ENCODE data around the gene APBB2. TPM values are rescaled to one million over a fixed set of nuclear protein-coding genes. Genes with fewer than 3 reads are reported as not detected.

Gene APBB2
- total RNA-seq, 1 experiment from 2014 or later, result 14.4 TPM

GRCh38 chr4:41136456-41136855, 77.9 kb downstream of the APBB2 start:
- DNase-seq (ENCODE audit: low spot score), result no peak

GRCh38 chr4:41135801-41136200, 78.5 kb downstream of the APBB2 start:
- DNase-seq (ENCODE audit: low spot score), result no peak

- DNase-seq (ENCODE audit: low spot score), result no peak
Observed at GRCh38 chr4:41134581-41134980, 79.8 kb downstream of the APBB2 start.

- no peak for DNase-seq (ENCODE audit: low spot score)
Observed at GRCh38 chr4:41133454-41134018, 80.8 kb downstream of the APBB2 start.

- DNase-seq (ENCODE audit: low spot score), result peak; percentile 40
Observed at GRCh38 chr4:41132055-41132683, 82.2 kb downstream of the APBB2 start.

- no peak for DNase-seq (ENCODE audit: low spot score)
Observed at GRCh38 chr4:41129936-41130440, 84.4 kb downstream of the APBB2 start.

GRCh38 chr4:41129128-41129754, 85.1 kb downstream of the APBB2 start:
- DNase-seq (ENCODE audit: low spot score), result no peak

GRCh38 chr4:41125558-41126311, 88.6 kb downstream of the APBB2 start:
- no peak for DNase-seq (ENCODE audit: low spot score)

GRCh38 chr4:41124916-41125548, 89.3 kb downstream of the APBB2 start:
- DNase-seq (ENCODE audit: low spot score), result no peak

GRCh38 chr4:41122775-41123174, 91.6 kb downstream of the APBB2 start:
- no peak for DNase-seq (ENCODE audit: low spot score)

GRCh38 chr4:41122309-41122708, 92.0 kb downstream of the APBB2 start:
- no peak for DNase-seq (ENCODE audit: low spot score)

GRCh38 chr4:41121906-41122305, 92.4 kb downstream of the APBB2 start:
- no peak for DNase-seq (ENCODE audit: low spot score)

- no peak for DNase-seq (ENCODE audit: low spot score)
Observed at GRCh38 chr4:41120297-41121217, 93.8 kb downstream of the APBB2 start.

- DNase-seq (ENCODE audit: low spot score), result no peak
Observed at GRCh38 chr4:41119867-41120295, 94.5 kb downstream of the APBB2 start.

GRCh38 chr4:41111791-41112190, 102.6 kb downstream of the APBB2 start:
- DNase-seq (ENCODE audit: low spot score), result no peak

- DNase-seq (ENCODE audit: low spot score), result no peak
Observed at GRCh38 chr4:41110050-41110449, 104.3 kb downstream of the APBB2 start.

GRCh38 chr4:41108481-41108880, 105.9 kb downstream of the APBB2 start:
- no peak for DNase-seq (ENCODE audit: low spot score)

GRCh38 chr4:41106694-41107419, 107.5 kb downstream of the APBB2 start:
- DNase-seq (ENCODE audit: low spot score), result no peak

- DNase-seq (ENCODE audit: low spot score), result no peak
Observed at GRCh38 chr4:41106081-41106480, 108.3 kb downstream of the APBB2 start.

- DNase-seq (ENCODE audit: low spot score), result no peak
Observed at GRCh38 chr4:41104155-41104554, 110.2 kb downstream of the APBB2 start.

All from HT-29 (cell line).